Type B pancreatic cell (in vitro differentiated cells): ENCODE results near the gene MYO5B. TPM values are rescaled to one million over a fixed set of nuclear protein-coding genes. Genes with fewer than 3 reads are reported as not detected.
A peak's percentile ranks its signal among the peaks of the same experiment; 100 is the strongest.

Experiments
- DNase-seq: peaks from one replicate; pipeline ENCODE4 v3.0.0; 2021; ENCODE audit warnings: mixed read lengths; ENCODE audit not compliant: unreplicated experiment; ENCODE audit errors: extremely low spot score
- H3K27ac Mint-ChIP-seq: 2 replicates; pipeline ENCODE4 v1.8.0; 2021; ENCODE audit warnings: mild to moderate bottlenecking, mixed read lengths
- H3K27me3 Mint-ChIP-seq: 2 replicates; pipeline ENCODE4 v1.8.0; 2021; ENCODE audit warnings: mixed read lengths
- H3K36me3 Mint-ChIP-seq: 2 replicates; pipeline ENCODE4 v1.8.0; 2021; ENCODE audit warnings: mixed read lengths
- H3K4me1 Mint-ChIP-seq: one replicate; pipeline ENCODE4 v1.8.0; 2021; ENCODE audit warnings: mixed read lengths; ENCODE audit not compliant: unreplicated experiment
- H3K4me3 Mint-ChIP-seq: 2 replicates; pipeline ENCODE4 v1.8.0; 2021; ENCODE audit warnings: mild to moderate bottlenecking, mixed read lengths
- H3K9me3 Mint-ChIP-seq: 2 replicates; pipeline ENCODE4 v1.8.0; 2021; ENCODE audit warnings: mixed read lengths
- CTCF ChIP-seq: fragments of 200-600 bp; sonication (generic); conservative IDR thresholded peaks from 2 replicates; pipeline ENCODE4 v1.5.0; 2021; ENCODE audit warnings: antibody characterized with exemption, mild to moderate bottlenecking
- total RNA-seq: library from RNA; stranded (reverse); gene quantifications from 2 replicates; pipeline ENCODE4 v1.2.1, GENCODE V29; 2021; ENCODE audit warnings: low replicate concordance

The MYO5B gene
- total RNA-seq, 1 donor from 2014 or later, result 51.7 TPM

GRCh38 chr18:50187659-50188058 is 7.3 kb downstream of the MYO5B start:
- Mint-ChIP-seq H3K27ac (no peak overlapping the region), H3K4me1 (peaks cover 11% of the 10 kb centered on the region), H3K4me3 (no peak overlapping the region), H3K9me3 (no peaks in the 10 kb centered on the region), H3K36me3 (no peaks in the 10 kb centered on the region), H3K27me3 (peaks cover 38% of the 10 kb centered on the region)
- TF ChIP-seq CTCF, result no peak
- no peak for DNase-seq

- no peak overlapping the region for H3K27ac Mint-ChIP-seq
- H3K4me3 Mint-ChIP-seq, result no peak overlapping the region
- peaks cover 11% of the 10 kb centered on the region for H3K4me1 Mint-ChIP-seq
- H3K27me3 Mint-ChIP-seq, result peaks cover 27% of the 10 kb centered on the region
- no peak for TF ChIP-seq CTCF
- H3K36me3 Mint-ChIP-seq, result no peaks in the 10 kb centered on the region
- no peak for DNase-seq
- H3K9me3 Mint-ChIP-seq, result no peaks in the 10 kb centered on the region
Observed at GRCh38 chr18:50186385-50186784, 8.6 kb downstream of the MYO5B start.

- DNase-seq, result no peak
- H3K9me3 Mint-ChIP-seq, result no peaks in the 10 kb centered on the region
- TF ChIP-seq CTCF, result no peak
- peak overlapping the region; percentile 50 for H3K27ac Mint-ChIP-seq
- H3K4me3 Mint-ChIP-seq, result no peak overlapping the region
- H3K36me3 Mint-ChIP-seq, result no peaks in the 10 kb centered on the region
- peaks cover 11% of the 10 kb centered on the region for H3K4me1 Mint-ChIP-seq
- peaks cover 3% of the 10 kb centered on the region for H3K27me3 Mint-ChIP-seq
Observed at GRCh38 chr18:50183556-50183955, 11.4 kb downstream of the MYO5B start.

GRCh38 chr18:50182511-50182910 is 12.4 kb downstream of the MYO5B start:
- peaks cover 11% of the 10 kb centered on the region for H3K4me1 Mint-ChIP-seq
- H3K9me3 Mint-ChIP-seq, result no peaks in the 10 kb centered on the region
- no peak overlapping the region for H3K27ac Mint-ChIP-seq
- TF ChIP-seq CTCF, result no peak
- no peak overlapping the region for H3K4me3 Mint-ChIP-seq
- H3K36me3 Mint-ChIP-seq, result no peaks in the 10 kb centered on the region
- DNase-seq, result no peak
- H3K27me3 Mint-ChIP-seq, result peaks cover 3% of the 10 kb centered on the region

GRCh38 chr18:50181590-50181989 is 13.4 kb downstream of the MYO5B start:
- H3K27me3 Mint-ChIP-seq, result no peaks in the 10 kb centered on the region
- no peaks in the 10 kb centered on the region for H3K36me3 Mint-ChIP-seq
- H3K4me1 Mint-ChIP-seq, result peaks cover 15% of the 10 kb centered on the region
- DNase-seq, result no peak
- no peak for TF ChIP-seq CTCF
- H3K27ac Mint-ChIP-seq, result no peak overlapping the region
- no peaks in the 10 kb centered on the region for H3K9me3 Mint-ChIP-seq
- no peak overlapping the region for H3K4me3 Mint-ChIP-seq

- DNase-seq, result no peak
- H3K4me1 Mint-ChIP-seq, result peaks cover 15% of the 10 kb centered on the region
- no peaks in the 10 kb centered on the region for H3K36me3 Mint-ChIP-seq
- no peak overlapping the region for H3K27ac Mint-ChIP-seq
- no peak for TF ChIP-seq CTCF
- no peaks in the 10 kb centered on the region for H3K9me3 Mint-ChIP-seq
- no peak overlapping the region for H3K4me3 Mint-ChIP-seq
- no peaks in the 10 kb centered on the region for H3K27me3 Mint-ChIP-seq
Observed at GRCh38 chr18:50179465-50179864, 15.5 kb downstream of the MYO5B start.
